Activated T-helper 1 cell treated with anti-CD3 and anti-CD28 coated beads, Interleukin-2, amount 50 U/mL, for 16 hours (primary cell): Measurements from ENCODE around the gene NFYB.
"Not testable (repeated sequence)": the region's sequence is repeated elsewhere in the genome, so short reads cannot be mapped to it uniquely, and the experiment has no call there.

ENCODE experiments used
- DNase-seq, 2 donors: peaks; one replicate each; pipeline ENCODE4 v3.0.0-alpha.2; 2020; ENCODE audit warnings: low read depth in 1 of 2, low spot score in 1 of 2

Gene NFYB

GRCh38 chr12:104137902-104138796 lies at the start of gene NFYB:
TSS of gene NFYB (minus strand) at chr12:104138210. CDS start at chr12:104135453, 2,757 bp downstream.
- DNase-seq = peak; percentile 81 to 87

GRCh38 chr12:104187446-104188155 lies 49.6 kb upstream of the NFYB start:
- DNase-seq = no peak

DNA sequence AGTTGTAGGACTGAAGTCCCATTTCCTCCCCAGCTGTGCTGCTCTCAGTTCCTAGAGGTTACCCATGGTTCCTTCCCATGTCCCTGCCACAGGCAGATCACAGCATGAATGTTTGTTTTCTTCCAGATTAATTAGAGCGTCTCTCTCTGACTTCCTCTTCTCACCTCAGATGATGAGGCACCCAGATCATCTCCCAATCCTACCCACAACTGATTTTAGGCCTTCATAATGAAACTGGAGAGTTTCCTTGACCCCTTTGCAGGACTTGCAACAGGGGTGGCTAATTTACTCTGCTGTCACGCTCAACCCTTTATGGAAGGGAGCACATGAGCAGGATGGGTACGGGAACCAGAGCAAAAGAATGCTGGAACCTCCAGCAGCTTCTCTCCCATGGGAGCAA lies 45.4 kb upstream of the NFYB start:
- no peak for DNase-seq

DNA sequence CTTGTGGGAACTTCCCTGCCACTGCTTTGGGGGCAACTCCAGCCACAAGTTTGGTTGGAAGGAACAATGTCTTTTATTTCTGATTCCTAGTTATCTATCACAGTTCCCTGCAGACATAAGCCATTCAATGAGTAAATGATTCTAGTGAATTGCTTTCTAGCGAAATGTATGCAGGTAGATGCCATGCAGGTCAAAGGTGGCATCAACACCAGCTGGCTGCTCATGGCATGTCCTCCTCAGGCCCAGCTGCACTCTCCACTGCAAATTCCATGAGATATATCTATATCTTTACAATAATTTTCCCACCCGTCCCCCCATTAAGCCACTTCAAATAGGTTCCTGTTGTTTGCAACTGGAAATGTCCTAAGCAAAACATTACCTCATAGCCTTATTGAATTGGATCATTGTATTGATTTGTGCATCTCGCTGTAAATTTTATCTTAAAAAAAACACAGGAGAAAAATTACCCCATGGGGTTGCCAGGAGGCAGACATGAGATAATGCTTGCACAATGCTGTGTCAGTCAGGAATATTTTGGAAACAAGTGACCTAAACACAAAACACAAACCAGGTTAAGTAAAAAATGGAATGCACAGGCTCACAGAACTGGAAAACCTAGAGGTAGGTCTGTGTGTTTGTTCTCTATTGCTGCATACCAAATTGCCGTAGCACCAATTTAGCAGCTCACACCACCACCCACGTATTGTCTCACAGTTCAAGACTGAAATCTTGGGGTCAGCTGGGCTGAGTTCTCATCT lies 44.8 kb upstream of the NFYB start:
- no peak for DNase-seq

DNA sequence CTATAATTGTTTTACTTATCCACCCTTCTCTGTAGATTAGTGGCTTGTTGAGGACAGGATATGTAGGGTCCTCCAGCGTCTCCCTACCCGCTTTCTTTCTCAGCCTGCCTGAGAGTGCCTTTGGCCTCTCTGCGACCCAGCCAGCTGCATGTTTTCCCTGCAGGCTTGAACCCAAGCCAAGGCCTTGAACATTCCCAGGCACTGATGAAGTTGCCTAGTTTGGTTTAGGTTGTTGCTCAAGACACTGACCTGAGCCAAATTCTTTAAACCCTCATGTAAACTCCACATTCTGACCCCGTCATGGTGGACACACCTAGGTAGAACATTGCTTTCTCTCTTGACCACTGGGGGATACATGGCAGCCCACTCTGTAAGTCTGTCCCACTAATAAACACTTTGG lies 44.1 kb upstream of the NFYB start:
- no peak for DNase-seq

- no peak for DNase-seq
Measured at GRCh38 chr12:104181313-104181712, 43.3 kb upstream of the NFYB start.

DNA sequence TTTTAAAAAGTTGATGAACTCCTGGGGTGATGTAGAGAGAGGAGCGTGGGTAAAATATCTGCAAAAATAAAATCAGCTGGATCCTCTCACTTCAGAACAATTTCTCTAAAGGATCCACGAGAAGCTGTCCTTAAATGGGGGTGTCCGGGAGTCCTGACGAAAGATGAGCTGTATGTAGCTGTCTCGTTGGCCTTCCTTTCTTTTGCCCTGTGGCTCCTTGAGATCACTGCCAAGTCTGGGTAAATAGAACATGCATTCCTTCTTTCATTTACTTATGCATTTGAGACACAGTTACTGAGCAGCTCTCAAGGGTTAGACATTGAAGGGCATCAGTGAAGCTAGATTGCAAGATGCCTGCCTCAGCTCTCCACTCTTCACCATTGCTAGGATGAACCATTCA lies 42.4 kb upstream of the NFYB start:
- no peak for DNase-seq

GRCh38 chr12:104177663-104178501 lies 39.9 kb upstream of the NFYB start:
- no peak for DNase-seq

- DNase-seq = no peak
Measured at GRCh38 chr12:104177336-104177662, 39.3 kb upstream of the NFYB start.

DNA sequence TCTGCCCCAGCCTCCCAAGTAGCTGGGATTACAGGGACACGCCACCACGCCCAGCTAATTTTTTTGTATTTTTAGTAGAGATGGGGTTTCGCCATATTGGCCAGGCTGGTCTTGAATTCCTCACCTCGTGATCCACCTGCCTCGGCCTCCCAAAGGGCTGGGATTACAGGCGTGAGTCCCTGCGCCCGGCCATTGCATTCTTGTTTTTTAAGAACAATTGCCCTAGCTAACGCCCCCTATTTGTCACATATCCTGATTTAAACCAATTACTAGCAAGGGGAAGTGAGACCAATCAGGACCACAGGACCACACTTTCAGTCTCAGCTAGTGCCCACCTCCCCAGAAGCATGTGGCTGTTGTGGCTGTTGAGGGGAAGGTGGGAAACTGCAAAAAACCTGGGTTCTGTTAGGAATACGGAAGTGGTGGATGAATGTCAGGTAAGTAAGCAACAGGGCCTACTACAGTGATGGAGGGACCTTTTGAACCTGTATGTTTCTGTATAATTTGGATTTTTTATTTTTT lies 37.8 kb upstream of the NFYB start:
- no peak for DNase-seq

- DNase-seq = not testable (repeated sequence)
Measured at GRCh38 chr12:104173804-104174203, 35.8 kb upstream of the NFYB start.

GRCh38 chr12:104172570-104172947 lies 34.5 kb upstream of the NFYB start:
- DNase-seq = no peak

- no peak for DNase-seq
Measured at GRCh38 chr12:104171785-104172569, 34.0 kb upstream of the NFYB start.

GRCh38 chr12:104168596-104168995 lies 30.6 kb upstream of the NFYB start:
- no peak for DNase-seq

DNA sequence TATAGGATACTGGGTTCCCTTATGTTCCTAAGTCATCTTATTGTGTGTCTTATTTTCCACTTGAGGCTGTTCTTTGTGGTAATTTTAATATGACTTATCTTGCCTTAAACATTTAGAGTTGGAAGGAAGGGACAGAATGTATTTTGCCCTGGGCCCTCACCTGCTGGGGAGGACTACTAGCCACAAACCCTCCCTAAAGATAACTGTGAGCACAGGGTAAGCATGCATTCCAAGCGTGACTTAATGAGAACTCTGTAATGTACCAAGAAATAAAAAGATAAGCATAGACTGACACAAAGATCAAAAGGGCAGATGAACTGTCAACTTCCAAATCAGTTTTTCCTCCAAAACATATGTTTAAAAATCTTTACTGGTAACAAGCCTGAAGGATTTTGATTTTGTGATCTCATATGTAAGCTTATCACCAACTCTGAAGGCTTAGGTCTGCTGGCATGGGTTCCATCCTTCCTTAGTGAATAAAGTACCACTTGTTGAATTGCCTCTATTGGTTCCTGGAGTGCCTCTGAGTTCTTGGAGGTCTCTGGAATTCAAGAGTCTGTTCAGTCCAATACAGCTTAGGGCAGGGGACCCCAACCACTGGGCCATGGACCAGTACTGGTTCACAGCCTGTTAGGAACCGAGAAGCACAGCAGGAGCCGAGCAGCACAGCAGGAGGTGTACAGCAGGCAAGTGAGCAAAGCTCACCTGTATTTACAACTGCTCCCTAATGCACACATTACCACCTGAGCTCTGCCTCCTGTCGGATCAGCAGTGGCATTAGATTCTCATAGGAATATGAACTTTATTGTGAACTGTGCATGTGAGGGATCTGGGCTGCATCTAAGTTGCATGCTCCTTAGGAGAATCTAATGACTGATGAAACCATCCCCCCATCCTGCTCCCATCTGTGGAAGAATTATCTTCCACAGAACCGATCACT lies 29.8 kb upstream of the NFYB start:
- DNase-seq = no peak

- DNase-seq = no peak
Measured at GRCh38 chr12:104166465-104166864, 28.5 kb upstream of the NFYB start.

DNA sequence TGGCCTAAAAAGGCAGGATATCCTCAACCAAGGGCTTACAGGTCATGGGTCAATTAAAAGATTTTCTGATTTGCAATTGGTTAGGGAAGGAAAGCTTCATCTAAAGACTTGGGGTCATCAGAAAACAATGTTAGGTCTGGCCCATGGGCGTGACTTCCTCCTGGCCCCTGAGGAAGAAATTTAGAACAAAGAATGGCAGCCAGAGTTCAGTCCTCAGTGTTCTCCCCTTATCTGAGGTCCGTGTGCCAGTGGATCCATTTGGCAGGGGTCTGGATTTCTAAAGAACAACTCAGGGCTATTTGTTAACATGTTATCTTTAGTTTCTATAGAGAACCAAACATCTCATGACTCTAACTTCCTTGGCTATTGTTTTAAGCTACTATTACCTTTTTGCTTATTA lies 27.8 kb upstream of the NFYB start:
- no peak for DNase-seq

GRCh38 chr12:104164634-104165033 lies 26.6 kb upstream of the NFYB start:
- DNase-seq = no peak

- DNase-seq = no peak
Measured at GRCh38 chr12:104163631-104164030, 25.6 kb upstream of the NFYB start.
